ENCODE results near the gene MARCHF10.

Gene MARCHF10

GRCh38 chr17:62717889-62718288 lies 90.2 kb downstream of the MARCHF10 start:
- TF ChIP-seq, protein P1, sequence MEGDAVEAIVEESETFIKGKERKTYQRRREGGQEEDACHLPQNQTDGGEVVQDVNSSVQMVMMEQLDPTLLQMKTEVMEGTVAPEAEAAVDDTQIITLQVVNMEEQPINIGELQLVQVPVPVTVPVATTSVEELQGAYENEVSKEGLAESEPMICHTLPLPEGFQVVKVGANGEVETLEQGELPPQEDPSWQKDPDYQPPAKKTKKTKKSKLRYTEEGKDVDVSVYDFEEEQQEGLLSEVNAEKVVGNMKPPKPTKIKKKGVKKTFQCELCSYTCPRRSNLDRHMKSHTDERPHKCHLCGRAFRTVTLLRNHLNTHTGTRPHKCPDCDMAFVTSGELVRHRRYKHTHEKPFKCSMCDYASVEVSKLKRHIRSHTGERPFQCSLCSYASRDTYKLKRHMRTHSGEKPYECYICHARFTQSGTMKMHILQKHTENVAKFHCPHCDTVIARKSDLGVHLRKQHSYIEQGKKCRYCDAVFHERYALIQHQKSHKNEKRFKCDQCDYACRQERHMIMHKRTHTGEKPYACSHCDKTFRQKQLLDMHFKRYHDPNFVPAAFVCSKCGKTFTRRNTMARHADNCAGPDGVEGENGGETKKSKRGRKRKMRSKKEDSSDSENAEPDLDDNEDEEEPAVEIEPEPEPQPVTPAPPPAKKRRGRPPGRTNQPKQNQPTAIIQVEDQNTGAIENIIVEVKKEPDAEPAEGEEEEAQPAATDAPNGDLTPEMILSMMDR (IDR thresholded peaks at IDR 0.05; ENCODE audit: control insufficient read depth, insufficient read depth, low read depth, low read length, missing control alignments): no peak
- H3K4me3 ChIP-seq (ENCODE audit: control insufficient read depth, low read depth, low read length): no peak overlapping the region
- no peak for DNase-seq (ENCODE audit: low read depth)

- no peak overlapping the region for H3K4me3 ChIP-seq (ENCODE audit: control insufficient read depth, low read depth, low read length)
- TF ChIP-seq, protein P1 (IDR thresholded peaks at IDR 0.05; ENCODE audit: control insufficient read depth, insufficient read depth, low read depth, low read length, missing control alignments): no peak
- no peak for DNase-seq (ENCODE audit: low read depth)
Measured at GRCh38 chr17:62717589-62717855, 90.6 kb downstream of the MARCHF10 start.

DNA sequence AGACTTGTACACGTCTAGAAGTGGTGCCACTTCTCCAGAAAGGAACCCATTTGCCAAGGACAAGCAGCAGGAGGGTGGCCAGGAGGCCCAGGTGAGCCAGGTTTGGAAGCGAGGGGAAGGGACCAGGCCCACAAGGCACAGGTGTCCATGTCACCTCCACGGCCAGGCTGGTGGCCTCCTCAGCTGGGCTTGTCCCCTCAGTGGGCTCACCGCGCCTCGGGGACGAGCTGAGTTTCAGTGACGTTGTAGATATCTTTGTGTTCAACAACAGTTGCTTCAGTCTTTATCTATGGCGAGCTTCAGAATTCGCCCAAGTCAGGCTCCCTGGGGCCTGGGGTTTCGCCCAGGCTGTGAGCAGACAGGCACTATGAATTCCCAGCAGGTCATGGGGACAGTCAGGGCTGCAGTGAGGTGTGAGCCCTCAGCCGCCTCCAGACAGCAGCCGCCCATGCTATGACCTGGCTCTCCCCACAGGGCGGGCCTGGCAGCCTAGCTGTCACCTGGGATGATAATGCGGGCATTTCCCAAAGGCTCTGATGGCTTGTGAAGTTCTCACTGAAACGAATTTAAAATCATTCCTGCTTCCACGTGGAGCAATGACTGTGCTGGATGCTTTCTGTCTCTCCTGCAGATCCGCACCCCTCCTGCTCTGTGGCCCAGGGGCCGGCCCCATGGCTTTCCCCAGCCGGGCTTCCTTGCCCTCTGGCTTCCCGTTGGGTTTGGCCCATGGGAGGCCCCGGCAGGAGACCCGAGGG lies 91.1 kb downstream of the MARCHF10 start:
- H3K4me3 ChIP-seq (ENCODE audit: control insufficient read depth, low read depth, low read length): no peak overlapping the region
- TF ChIP-seq, protein P1 (IDR thresholded peaks at IDR 0.05; ENCODE audit: control insufficient read depth, insufficient read depth, low read depth, low read length, missing control alignments): no peak
- no peak for DNase-seq (ENCODE audit: low read depth)

DNA sequence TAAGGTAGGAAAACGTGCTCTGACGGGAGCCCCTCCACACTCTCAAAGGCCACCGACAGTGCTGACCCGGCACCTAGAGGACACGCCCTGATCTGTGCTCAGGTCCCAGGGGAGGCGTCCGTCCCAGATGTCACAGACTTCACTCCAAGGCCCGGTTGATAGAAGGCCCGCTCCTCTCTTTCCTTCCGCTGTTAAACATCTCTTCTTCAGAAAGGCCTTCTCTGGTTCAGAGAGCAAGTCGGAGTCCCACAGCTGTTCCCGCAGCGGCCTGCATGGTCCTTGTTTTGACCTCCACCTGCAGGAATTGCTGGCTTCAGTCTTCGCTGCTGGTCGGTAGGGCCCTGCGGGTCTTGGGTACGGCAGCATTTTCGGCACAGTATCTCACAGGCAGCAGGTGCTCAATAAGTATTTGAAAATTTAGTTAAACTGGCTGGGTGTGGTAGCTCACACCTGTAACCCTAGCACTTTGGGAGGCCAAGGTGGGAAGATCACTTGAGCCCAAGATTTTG lies 92.2 kb downstream of the MARCHF10 start:
- TF ChIP-seq, protein P1 (IDR thresholded peaks at IDR 0.05; ENCODE audit: control insufficient read depth, insufficient read depth, low read depth, low read length, missing control alignments): no peak
- H3K4me3 ChIP-seq (ENCODE audit: control insufficient read depth, low read depth, low read length): no peak overlapping the region
- DNase-seq (ENCODE audit: low read depth): no peak

DNA sequence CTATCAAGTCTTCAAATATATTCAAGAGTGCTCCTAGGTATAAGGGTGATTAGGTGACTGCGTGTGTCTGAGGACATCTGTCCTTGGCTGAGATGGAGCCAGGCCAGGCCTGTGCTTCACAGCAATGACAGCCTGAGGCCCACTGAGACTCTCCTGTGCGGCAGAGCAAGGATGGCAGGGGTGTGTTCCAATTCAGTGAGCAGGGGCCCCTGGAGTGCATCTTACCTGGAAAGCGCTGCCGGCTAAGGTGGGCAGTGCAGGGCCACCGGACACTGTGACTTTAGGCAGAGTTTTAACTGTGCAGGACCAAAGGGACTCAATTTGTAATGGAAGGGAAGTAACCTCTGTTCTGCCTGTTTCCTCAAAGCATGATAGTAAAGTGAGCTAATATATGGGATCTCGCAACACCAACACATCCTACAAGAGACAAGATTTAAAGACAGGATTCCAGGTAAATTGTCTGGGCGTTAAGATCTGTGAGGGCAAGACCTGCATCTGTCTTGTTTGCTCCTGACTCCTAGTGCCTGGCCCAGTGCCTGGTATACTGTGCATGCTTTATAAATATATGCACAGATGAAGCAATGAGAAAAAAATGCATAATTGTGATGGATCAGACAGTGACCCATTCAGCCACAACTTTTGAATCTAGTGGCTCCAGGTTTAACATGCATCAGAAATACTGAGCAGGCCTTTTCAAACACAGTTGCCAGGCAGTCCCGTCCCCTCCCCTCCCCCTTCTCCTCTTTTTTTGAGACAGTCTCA lies 93.9 kb downstream of the MARCHF10 start:
- DNase-seq (ENCODE audit: low read depth): no peak
- TF ChIP-seq, protein P1 (IDR thresholded peaks at IDR 0.05; ENCODE audit: control insufficient read depth, insufficient read depth, low read depth, low read length, missing control alignments): no peak
- H3K4me3 ChIP-seq (ENCODE audit: control insufficient read depth, low read depth, low read length): no peak overlapping the region

DNA sequence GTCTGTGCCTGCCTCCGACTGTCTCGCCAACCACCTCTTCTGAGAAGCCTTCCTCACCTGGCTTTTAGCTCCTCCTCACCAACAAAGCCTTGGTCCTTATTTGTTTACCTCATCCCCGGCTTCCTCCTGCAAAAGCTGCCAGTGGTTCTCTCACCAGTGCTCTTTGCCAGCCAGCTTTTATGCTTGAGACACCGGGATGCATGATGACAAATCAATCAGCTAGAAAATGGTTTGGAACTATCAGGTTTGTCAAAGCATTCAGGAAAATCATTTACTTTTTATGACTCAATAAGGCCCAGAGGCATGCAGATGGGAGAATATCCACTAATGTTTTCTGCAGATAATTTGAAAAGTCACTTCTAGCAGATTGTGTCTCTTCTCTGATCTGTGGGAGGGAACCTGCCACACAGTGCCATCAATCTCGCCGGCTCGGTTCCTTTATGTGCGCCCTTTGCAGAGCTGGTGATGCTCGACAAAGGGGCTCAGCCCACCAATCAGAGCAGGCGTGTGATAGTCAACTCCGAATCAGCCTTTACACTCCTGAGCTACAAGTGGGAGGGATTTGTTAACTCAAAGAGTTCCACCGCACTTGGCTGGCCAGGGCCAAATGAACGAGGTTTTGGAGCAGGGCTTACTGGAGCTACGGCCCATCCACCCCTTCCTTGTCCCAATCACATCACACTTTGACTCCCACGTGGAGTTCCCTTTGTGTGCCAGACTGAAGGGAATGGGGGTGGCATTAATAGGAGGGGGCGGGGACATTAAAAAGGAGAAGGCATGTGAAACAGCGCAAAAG lies 94.8 kb downstream of the MARCHF10 start:
- no peak overlapping the region for H3K4me3 ChIP-seq (ENCODE audit: control insufficient read depth, low read depth, low read length)
- TF ChIP-seq, protein P1 (IDR thresholded peaks at IDR 0.05; ENCODE audit: control insufficient read depth, insufficient read depth, low read depth, low read length, missing control alignments): no peak
- DNase-seq (ENCODE audit: low read depth): no peak
